Fibroblast of skin of scalp (primary cell): ENCODE measurements around the gene STRADA.

Source experiments
- DNase-seq: peaks from one replicate; pipeline ENCODE4 v3.0.0-alpha.2; 2013

Gene STRADA

GRCh38 chr17:63700528-63701455 is 40.8 kb downstream of the STRADA start:
- peak; percentile 61 for DNase-seq

DNA sequence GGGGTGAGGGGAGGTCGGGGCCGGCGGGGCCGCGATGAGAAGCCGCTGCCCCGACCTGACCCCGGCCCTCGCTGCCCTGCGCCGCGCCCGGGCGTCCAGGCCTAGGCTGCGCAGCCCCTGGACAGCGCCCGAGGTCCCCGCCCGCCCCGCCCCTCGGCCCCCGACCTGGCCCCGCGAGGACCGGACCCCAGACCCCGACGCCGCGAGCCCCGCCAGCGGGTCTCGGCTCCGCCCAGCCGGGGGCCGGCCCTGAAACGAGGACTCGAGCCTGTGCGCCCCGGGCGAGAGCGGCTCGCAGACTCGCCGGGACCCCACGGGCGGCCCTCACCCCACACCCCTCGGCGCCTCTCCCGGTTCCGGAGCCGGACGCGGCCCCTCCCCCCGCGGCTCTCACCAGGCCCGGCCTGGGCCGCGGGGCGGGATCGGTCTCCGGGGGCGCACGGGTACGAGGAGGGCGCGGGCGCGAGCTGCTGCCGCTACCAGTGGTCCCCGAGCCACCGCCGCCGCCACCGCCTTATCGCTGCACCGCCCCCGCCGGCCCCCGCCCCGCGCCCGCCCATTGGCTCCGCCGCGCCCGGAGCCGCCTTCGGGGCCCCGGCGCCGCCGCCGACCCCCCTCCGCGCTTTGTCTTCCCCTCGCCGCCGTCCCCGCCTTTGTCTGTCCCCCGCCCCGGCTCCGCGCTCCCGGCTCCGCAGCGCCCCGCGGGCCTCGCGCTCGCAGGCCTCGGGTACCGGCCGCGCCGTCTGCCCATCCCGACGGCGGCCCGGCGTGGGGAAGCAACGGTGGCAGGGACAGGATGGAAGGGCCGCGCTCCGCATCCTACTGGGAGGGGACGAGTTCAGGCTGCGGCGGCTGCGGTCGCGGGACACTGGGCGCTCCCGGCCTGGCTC is 41.7 kb downstream of the STRADA start, which contains the start of gene LIMD2:
Gene LIMD2, minus strand, starts transcription at position 488 of the 890 bp plus-strand sequence. CDS start 827 bp downstream, outside the sequence.
- DNase-seq = peak; percentile 66

DNA sequence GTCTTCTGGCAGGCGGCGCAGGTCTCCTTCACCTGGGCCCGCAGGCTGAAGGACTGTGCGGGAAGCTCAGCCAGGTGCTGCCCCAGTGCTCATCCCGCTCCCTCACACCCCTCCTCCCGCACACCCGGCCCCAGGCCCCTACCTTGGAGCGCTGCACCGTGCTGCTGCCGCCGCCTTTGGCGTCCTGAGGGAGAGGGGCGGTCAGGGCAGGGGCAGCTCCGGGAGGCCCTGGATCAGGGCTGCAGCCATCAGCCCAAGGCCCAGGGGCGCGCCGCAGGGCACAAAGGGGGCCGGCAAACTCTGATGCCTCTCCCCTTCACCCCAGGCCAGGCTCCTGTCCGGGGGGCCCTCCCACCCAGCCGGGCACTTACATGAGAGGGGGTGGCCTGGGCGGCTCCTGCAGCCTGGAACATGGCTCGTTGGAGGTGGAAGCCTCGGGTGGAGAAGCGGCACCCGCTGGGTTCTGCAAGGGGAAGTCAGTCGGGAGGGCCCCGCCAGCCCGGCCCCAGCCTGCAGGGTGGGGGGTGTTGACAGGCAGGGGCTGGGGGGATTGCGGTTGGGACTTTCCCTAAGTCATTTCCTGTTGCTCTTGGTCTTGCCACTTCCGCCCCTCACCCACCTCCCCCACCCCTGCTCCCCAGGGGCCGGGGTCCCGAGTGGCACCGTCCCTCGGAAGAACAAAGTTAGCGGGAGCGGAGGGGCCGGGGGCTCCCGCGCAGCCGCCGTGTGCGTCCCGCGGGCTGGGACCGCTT is 42.5 kb downstream of the STRADA start:
- DNase-seq = peak; percentile 72

- DNase-seq = no peak
Measured at GRCh38 chr17:63698381-63698885, 43.2 kb downstream of the STRADA start.

GRCh38 chr17:63697341-63698286 is 44.0 kb downstream of the STRADA start:
- DNase-seq = peak; percentile 36

- DNase-seq = peak; percentile 37
Measured at GRCh38 chr17:63696381-63696961, 45.1 kb downstream of the STRADA start.

DNA sequence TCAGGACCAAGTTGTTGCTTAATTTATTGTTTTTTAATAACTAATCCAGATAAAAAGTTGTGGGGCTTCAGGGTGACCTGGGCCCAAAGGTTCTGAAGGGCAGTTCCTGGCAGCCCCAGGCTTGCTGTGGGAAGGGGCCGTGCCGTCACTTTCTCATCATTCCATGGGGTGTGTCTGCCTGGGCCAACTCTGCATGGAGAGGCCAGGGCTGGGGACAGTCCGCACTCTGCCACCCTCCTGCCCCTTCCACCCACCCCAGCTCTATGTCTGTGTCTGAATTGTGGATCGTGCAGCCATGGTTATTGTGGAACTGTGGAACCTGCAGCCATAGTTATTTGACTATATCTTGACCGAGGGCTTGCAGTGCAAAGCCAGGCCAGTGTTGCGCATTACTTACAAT is 45.7 kb downstream of the STRADA start:
- no peak for DNase-seq

DNA sequence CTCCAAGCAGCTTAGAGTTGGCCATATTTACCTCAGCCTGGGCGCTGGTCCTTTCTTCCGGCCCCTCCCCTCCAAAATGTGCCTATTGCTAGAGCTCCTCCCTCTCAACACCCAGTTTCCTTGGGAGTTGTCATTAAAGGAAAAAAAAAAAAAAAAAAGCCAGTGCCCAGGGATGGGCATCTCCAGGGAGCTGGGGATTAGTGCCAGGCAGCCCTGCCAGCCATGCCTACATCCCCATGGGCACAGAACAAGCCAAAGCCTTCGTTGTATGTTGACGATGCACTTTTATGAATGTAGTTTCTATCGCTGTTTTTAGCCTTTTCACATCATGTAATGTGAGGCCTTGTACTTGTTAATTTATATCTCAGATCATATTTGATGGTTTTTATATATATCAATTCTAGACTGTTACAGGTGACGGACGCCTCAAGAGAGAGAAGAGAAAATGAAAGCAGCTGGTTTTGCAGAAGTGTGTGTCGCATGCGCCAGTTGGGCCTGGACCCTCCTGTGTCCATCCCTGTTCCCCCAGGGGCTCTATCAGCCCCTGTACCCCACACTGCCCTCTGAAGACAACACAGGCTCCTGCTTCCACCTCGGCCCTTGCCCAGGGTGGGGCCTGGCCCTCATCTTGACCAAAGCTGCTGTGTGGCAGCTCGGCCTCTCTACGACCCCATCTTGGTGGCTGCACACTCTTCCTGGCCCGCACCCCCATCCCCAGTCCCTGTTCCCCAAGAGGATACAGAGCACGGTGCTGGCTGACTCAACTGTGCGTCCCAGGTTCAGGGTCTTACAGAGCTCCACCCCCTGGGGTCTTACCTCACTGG is 46.4 kb downstream of the STRADA start:
- DNase-seq = no peak

DNA sequence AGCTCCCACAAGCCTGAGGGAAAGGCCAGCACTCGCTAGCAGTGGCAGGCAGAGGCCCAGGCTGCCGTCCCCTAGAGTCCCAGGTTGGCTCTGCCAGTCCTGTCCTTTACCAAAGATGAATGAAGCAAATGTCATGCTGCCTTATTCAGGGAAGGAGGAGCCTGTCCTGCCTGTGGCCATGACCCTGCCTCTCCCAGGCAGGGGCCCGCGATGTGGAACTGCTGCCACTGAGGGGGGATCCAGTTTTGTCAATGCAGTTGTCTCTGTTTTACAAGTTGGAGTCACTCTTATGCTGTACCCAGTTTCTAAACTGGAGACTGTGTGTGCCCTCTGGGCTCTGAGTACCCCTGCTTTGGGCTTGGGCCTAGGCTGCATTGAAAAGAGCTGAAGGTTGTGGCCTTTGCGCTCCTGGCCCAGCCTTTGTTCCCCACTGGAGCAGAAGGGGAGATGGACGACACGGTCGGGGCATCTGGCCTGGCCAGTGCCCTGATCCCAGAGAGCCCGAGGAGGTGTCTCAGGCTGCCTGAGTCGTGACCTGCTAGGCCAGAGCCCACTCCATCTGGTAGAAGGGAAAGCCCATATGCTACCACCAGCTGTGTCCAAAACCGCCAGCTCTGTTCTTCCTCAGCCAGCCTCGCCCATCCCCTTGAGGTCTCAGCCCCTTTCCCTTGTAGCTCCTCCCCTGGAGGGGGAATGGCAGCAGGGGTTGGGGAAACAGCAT is 47.2 kb downstream of the STRADA start:
- DNase-seq = peak; percentile 48

GRCh38 chr17:63693411-63694113 is 48.0 kb downstream of the STRADA start:
- no peak for DNase-seq

DNA sequence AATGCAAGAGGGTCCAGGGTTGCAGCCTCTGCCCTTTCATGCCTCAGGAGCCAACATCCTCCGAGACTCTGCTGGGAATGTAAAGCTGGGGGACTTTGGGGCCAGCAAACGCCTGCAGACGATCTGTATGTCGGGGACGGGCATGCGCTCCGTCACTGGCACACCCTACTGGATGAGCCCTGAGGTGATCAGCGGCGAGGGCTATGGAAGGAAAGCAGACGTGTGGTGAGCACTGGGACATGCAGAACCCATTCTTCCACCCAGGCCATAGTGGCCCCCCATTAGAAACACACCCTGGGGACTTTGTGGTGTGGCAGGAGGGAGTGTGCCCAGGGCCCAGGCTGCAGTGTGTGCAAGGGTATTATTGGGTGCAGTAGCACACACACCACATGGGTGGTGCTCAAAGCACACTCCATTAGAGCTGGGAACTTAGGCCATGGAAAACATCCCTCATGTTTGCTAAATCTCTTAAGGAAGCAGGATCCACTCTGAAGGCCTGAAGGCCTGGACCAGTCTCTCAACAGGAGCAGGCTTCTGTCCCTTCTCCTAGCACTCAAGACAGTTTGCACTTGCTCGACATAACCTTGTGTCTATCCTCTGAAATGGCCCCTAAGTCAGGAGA is 49.3 kb downstream of the STRADA start:
- no peak for DNase-seq

DNA sequence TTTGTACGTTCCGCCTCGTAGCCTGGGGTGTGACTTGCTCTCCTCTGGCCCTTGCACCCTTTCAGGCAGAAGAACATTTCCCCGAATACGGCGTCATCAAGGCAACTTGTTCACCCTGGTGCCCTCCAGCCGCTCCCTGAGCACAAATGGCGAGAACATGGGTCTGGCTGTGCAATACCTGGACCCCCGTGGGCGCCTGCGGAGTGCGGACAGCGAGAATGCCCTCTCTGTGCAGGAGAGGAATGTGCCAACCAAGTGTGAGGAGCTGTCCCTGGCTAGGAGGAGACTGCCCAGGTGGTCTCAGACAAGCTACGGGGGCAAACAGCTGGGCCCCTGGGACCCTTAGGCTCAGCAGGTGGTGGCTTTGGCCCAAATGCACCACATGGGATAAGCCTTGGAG is 52.1 kb downstream of the STRADA start:
- no peak for DNase-seq

- DNase-seq = no peak
Measured at GRCh38 chr17:63688396-63689020, 53.1 kb downstream of the STRADA start.

DNA sequence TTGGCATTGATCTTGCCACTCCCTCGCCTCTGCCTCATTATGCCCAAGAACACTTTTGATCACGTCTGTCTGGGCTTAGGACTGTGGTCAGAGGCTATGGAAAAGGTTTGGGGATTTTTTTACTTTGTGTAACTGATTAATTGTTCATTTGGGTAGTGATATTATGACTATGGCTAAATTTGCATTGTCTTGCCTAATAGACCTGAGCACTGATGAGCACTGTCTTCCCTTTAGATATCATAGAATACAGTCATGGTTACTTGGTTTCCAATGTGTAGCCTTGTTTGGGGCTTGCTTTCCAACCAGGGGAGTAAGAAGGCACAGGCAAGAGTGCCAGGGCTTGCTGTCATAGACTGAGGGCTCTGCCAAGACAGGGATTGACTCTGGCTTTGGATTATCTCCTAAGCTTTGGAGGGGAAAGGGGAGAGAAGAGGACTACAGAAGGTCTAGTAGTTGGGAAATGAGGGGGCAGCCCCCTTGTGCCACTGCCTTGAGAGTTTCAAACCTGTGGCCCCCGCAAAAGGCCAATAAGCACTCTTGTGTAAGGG is 55.4 kb downstream of the STRADA start:
- DNase-seq = no peak

GRCh38 chr17:63685578-63685977 is 56.0 kb downstream of the STRADA start:
- no peak for DNase-seq

DNA sequence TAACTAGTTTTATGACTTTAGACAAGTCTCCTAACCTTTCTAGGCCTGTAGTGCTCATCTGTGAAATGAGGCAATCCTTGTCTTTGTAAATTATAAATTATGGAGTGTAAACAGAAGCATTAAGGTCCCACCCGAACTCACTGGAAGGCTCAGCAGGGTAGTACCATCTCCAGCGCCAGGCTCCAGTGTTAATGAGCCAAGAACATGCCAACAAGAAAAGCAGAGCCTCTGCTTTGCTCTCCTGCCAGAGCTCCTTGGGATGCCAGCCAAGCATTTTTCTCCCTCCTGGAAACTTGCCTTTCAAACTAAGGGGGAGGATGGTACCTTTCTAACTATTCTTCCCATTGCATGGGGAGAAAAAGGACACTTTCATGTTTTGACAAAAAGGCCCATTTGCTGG is 56.6 kb downstream of the STRADA start:
- DNase-seq = no peak

DNA sequence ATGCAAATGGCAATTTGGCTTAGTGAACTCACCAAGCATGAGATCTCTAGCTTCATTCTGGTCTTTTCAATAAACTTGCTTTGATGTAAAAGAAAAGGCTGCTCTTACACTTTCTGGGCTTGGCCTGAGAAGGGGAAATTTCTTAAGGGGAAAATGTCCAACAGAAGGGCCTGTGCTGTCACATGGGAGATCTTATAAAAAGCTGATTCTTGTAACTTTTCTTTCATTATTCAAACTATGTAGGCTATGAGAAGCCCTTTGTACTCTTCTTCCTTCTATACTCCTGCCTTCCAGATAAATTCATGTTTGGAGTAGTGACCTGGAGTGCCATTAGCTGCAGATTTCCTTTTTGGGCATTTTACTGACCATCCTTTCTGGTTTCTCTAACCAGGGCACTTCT is 58.6 kb downstream of the STRADA start:
- no peak for DNase-seq
